Astrocyte of the spinal cord (primary cell): Measurements from ENCODE around the gene RSPO4.

Experiments used
- DNase-seq: peaks from one replicate; pipeline ENCODE4 v3.0.0; 2011; ENCODE audit warnings: low read depth, low spot score
- H3K4me3 ChIP-seq: 2 replicates; pipeline ENCODE4 v1.5.1; 2011; ENCODE audit warnings: low read depth, mild to moderate bottlenecking, low read length, moderate library complexity
- in situ Hi-C: cut with HindIII; loops from 2 replicates; pipeline ENCODE4 v1.10.0; 2017; ENCODE audit warnings: low sequenced_read_pairs
- TF ChIP-seq, protein P1 (sequence below): IDR thresholded peaks from 2 replicates; pipeline ENCODE4 v1.5.1; 2012; ENCODE audit warnings: low read depth, mild to moderate bottlenecking, low read length, inconsistent platforms

Gene RSPO4

GRCh38 chr20:973785-974194 lies 28.3 kb downstream of the RSPO4 start:
- peak; percentile 1 for DNase-seq
- TF ChIP-seq, protein P1, sequence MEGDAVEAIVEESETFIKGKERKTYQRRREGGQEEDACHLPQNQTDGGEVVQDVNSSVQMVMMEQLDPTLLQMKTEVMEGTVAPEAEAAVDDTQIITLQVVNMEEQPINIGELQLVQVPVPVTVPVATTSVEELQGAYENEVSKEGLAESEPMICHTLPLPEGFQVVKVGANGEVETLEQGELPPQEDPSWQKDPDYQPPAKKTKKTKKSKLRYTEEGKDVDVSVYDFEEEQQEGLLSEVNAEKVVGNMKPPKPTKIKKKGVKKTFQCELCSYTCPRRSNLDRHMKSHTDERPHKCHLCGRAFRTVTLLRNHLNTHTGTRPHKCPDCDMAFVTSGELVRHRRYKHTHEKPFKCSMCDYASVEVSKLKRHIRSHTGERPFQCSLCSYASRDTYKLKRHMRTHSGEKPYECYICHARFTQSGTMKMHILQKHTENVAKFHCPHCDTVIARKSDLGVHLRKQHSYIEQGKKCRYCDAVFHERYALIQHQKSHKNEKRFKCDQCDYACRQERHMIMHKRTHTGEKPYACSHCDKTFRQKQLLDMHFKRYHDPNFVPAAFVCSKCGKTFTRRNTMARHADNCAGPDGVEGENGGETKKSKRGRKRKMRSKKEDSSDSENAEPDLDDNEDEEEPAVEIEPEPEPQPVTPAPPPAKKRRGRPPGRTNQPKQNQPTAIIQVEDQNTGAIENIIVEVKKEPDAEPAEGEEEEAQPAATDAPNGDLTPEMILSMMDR: peak; percentile 6
- in situ Hi-C loops: no loop called here
- no peak overlapping the region for H3K4me3 ChIP-seq

GRCh38 chr20:972256-972655 lies 29.9 kb downstream of the RSPO4 start:
- DNase-seq: no peak

DNA sequence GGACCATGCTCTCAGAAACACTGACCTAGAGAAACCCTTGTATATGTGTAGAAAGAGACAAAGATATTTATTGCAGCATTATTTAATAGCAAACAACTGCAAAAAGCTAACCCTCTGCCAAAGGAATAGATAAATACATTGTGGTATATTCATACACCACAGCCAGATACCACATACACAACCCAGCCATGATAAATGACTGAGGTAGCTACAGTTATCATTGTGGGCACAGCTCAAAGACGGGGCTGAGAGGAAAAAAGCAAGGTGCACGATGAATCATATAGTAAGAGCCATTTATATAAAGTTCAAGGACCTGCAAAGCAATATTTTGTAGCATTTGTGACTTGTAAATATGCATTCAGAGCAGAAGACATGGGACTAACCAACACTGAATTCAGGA lies 30.8 kb downstream of the RSPO4 start:
- no peak for DNase-seq
- TF ChIP-seq, protein P1: no peak
- no peak overlapping the region for H3K4me3 ChIP-seq
- in situ Hi-C loops: no loop called here

More at GRCh38 chr20:972256-972655, 29.9 kb downstream of the RSPO4 start:
- in situ Hi-C loops: no loop called here
- no peak overlapping the region for H3K4me3 ChIP-seq
- TF ChIP-seq, protein P1: no peak

- in situ Hi-C loops: no loop called here
- DNase-seq: no peak
- TF ChIP-seq, protein P1: no peak
- no peak overlapping the region for H3K4me3 ChIP-seq
Measured at GRCh38 chr20:969868-970267, 32.2 kb downstream of the RSPO4 start.

- in situ Hi-C loops: no loop called here
- no peak overlapping the region for H3K4me3 ChIP-seq
- DNase-seq: peak; percentile 1
- TF ChIP-seq, protein P1: no peak
Measured at GRCh38 chr20:967796-968742, 34.0 kb downstream of the RSPO4 start.

DNA sequence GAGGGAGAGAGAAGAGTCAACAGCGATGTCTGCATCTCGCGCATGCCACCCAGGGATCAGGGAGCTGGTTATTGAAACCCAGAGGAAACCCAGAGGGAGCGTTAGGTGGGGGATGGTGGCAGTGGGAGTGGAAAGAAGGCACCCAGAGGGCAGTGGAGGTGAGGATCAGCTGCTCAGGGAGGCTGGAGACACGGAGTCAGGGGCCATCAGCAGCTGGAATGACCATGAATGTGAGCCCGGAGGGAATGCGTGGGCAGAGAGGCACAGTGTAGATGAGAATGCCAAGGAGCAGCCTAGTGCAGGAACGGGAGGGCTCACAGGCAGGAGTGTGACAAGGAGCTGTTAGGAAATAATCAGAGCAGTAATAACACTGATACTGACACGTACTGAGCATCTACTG lies 36.2 kb downstream of the RSPO4 start:
- in situ Hi-C loops: no loop called here
- TF ChIP-seq, protein P1: no peak
- no peak for DNase-seq
- H3K4me3 ChIP-seq: no peak overlapping the region
